Astrocyte of the spinal cord (primary cell): ENCODE data around the gene FOXO1.

ENCODE experiments used
- DNase-seq: peaks from one replicate; pipeline ENCODE4 v3.0.0; 2011; ENCODE audit warnings: low read depth, low spot score
- H3K4me3 ChIP-seq: 2 replicates; pipeline ENCODE4 v1.5.1; 2011; ENCODE audit warnings: low read depth, mild to moderate bottlenecking, low read length, moderate library complexity
- CTCF ChIP-seq: IDR thresholded peaks from 2 replicates; pipeline ENCODE4 v1.5.1; 2012; ENCODE audit warnings: low read depth, mild to moderate bottlenecking, low read length, inconsistent platforms
- in situ Hi-C: cut with HindIII; loops from 2 replicates; pipeline ENCODE4 v1.10.0; 2017; ENCODE audit warnings: low sequenced_read_pairs

Gene FOXO1

GRCh38 chr13:40540328-40541044 lies 126.0 kb downstream of the FOXO1 start:
- DNase-seq: peak; percentile 89
- H3K4me3 ChIP-seq: no peak overlapping the region
- in situ Hi-C loops: no loop called here
- TF ChIP-seq CTCF: no peak

- in situ Hi-C loops: no loop called here
- H3K4me3 ChIP-seq: no peak overlapping the region
- no peak for DNase-seq
- no peak for TF ChIP-seq CTCF
Observed at GRCh38 chr13:40539576-40540327, 126.7 kb downstream of the FOXO1 start.

GRCh38 chr13:40537146-40537895 lies 129.1 kb downstream of the FOXO1 start:
- no peak for DNase-seq
- in situ Hi-C loops: no loop called here
- no peak overlapping the region for H3K4me3 ChIP-seq
- no peak for TF ChIP-seq CTCF

- TF ChIP-seq CTCF: no peak
- in situ Hi-C loops: no loop called here
- DNase-seq: no peak
- H3K4me3 ChIP-seq: no peak overlapping the region
Observed at GRCh38 chr13:40536443-40537113, 129.9 kb downstream of the FOXO1 start.

GRCh38 chr13:40535345-40535836 lies 131.1 kb downstream of the FOXO1 start:
- no peak for DNase-seq
- in situ Hi-C loops: no loop called here
- TF ChIP-seq CTCF: no peak
- no peak overlapping the region for H3K4me3 ChIP-seq

- in situ Hi-C loops: no loop called here
- no peak for TF ChIP-seq CTCF
- DNase-seq: no peak
- H3K4me3 ChIP-seq: no peak overlapping the region
Observed at GRCh38 chr13:40534456-40534855, 132.0 kb downstream of the FOXO1 start.
